ENCODE measurements around the gene AXL.

The AXL gene

GRCh38 chr19:41232686-41233085 is 13.7 kb downstream of the AXL start:
- ATAC-seq (ENCODE audit: insufficient read depth, low read depth) (no peak), DNase-seq (no peak)
- no peaks in the 10 kb centered on the region for H3K27me3 ChIP-seq (ENCODE audit: insufficient read depth, low read length, poor library complexity)
- H3K27ac ChIP-seq (ENCODE audit: low read length): no peak overlapping the region
- H2AFZ ChIP-seq (ENCODE audit: low read depth, low read length): no peak overlapping the region
- no peaks in the 10 kb centered on the region for H3K9me3 ChIP-seq (ENCODE audit: insufficient read depth, low read length, severe bottlenecking)
- no peaks in the 10 kb centered on the region for H3K36me3 ChIP-seq (ENCODE audit: insufficient read depth, low read length)
- no peaks in the 10 kb centered on the region for H3K79me2 ChIP-seq (ENCODE audit: insufficient read depth, low read length)
- TF ChIP-seq CTCF (IDR thresholded peaks at IDR 0.05; ENCODE audit: borderline replicate concordance, extremely low read depth, low read length, poor library complexity, severe bottlenecking) (no peak), EZH2 (IDR thresholded peaks at IDR 0.05; ENCODE audit: borderline replicate concordance, low read depth, low read length, severe bottlenecking) (no peak)
- no peaks in the 10 kb centered on the region for H4K20me1 ChIP-seq (ENCODE audit: insufficient read depth, low read length)
- H3K4me3 ChIP-seq (ENCODE audit: low read depth in 1 of 2, low read length in 2 of 2): no peak overlapping the region
- no peak overlapping the region for H3K4me2 ChIP-seq (ENCODE audit: insufficient read depth, low read length)
- no peaks in the 10 kb centered on the region for H3K4me1 ChIP-seq (ENCODE audit: insufficient read depth, low read length)
- H3K9ac ChIP-seq (ENCODE audit: low read depth, low read length): no peak overlapping the region

DNA sequence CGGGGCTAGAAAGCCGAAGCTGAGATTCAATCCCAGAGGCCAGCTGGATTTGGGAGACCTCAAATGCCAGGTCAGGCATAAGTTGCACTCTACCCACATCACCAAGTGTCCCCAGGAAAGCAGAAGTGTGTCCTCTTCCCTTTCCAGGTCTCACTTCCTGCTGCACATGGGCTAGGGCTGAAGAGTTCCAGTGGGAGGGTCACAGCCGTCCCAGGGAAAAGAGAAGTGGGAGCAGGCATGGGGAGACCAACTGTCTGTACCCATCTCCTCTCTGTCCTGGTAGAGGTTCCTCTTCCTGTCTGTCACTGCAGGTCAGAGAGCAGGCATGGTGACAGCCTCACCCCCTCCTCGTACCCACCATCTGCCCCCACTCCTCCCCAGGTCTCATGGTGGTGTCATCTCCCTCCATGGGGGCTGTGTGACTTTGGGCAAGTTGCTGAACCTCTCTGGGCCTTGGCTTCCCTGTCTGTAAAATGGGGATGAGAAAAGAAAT is 14.8 kb downstream of the AXL start:
- Histone ChIP-seq H3K4me1 (ENCODE audit: insufficient read depth, low read length) (no peaks in the 10 kb centered on the region), H4K20me1 (ENCODE audit: insufficient read depth, low read length) (no peaks in the 10 kb centered on the region), H3K27me3 (ENCODE audit: insufficient read depth, low read length, poor library complexity) (no peaks in the 10 kb centered on the region), H3K36me3 (ENCODE audit: insufficient read depth, low read length) (no peaks in the 10 kb centered on the region), H3K4me3 (ENCODE audit: low read depth in 1 of 2, low read length in 2 of 2) (no peak overlapping the region), H2AFZ (ENCODE audit: low read depth, low read length) (no peak overlapping the region), H3K9me3 (ENCODE audit: insufficient read depth, low read length, severe bottlenecking) (no peaks in the 10 kb centered on the region), H3K4me2 (ENCODE audit: insufficient read depth, low read length) (no peak overlapping the region), H3K9ac (ENCODE audit: low read depth, low read length) (no peak overlapping the region), H3K79me2 (ENCODE audit: insufficient read depth, low read length) (no peaks in the 10 kb centered on the region), H3K27ac (ENCODE audit: low read length) (no peak overlapping the region)
- ATAC-seq (ENCODE audit: insufficient read depth, low read depth) (no peak), DNase-seq (no peak)
- TF ChIP-seq EZH2 (IDR thresholded peaks at IDR 0.05; ENCODE audit: borderline replicate concordance, low read depth, low read length, severe bottlenecking) (no peak), CTCF (IDR thresholded peaks at IDR 0.05; ENCODE audit: borderline replicate concordance, extremely low read depth, low read length, poor library complexity, severe bottlenecking) (no peak)

GRCh38 chr19:41234512-41235168 is 15.6 kb downstream of the AXL start:
- no peak for DNase-seq
- H3K79me2 ChIP-seq (ENCODE audit: insufficient read depth, low read length): no peaks in the 10 kb centered on the region
- H3K4me2 ChIP-seq (ENCODE audit: insufficient read depth, low read length): no peak overlapping the region
- no peaks in the 10 kb centered on the region for H3K9me3 ChIP-seq (ENCODE audit: insufficient read depth, low read length, severe bottlenecking)
- no peak overlapping the region for H3K9ac ChIP-seq (ENCODE audit: low read depth, low read length)
- no peak overlapping the region for H2AFZ ChIP-seq (ENCODE audit: low read depth, low read length)
- H4K20me1 ChIP-seq (ENCODE audit: insufficient read depth, low read length): no peaks in the 10 kb centered on the region
- H3K36me3 ChIP-seq (ENCODE audit: insufficient read depth, low read length): no peaks in the 10 kb centered on the region
- no peak for TF ChIP-seq CTCF (IDR thresholded peaks at IDR 0.05; ENCODE audit: borderline replicate concordance, extremely low read depth, low read length, poor library complexity, severe bottlenecking)
- TF ChIP-seq EZH2 (IDR thresholded peaks at IDR 0.05; ENCODE audit: borderline replicate concordance, low read depth, low read length, severe bottlenecking): no peak
- no peak overlapping the region for H3K27ac ChIP-seq (ENCODE audit: low read length)
- H3K27me3 ChIP-seq (ENCODE audit: insufficient read depth, low read length, poor library complexity): no peaks in the 10 kb centered on the region
- ATAC-seq (ENCODE audit: insufficient read depth, low read depth): no peak
- H3K4me1 ChIP-seq (ENCODE audit: insufficient read depth, low read length): no peaks in the 10 kb centered on the region
- H3K4me3 ChIP-seq (ENCODE audit: low read depth in 1 of 2, low read length in 2 of 2): no peak overlapping the region
